RWPE2 (cell line): ENCODE data around the gene MYO7A.
A peak's percentile ranks its signal among the peaks of the same experiment; 100 is the strongest.

Experiments used
- ATAC-seq: fragments of 200-7000 bp; cut with Tn5 transposase; 3 replicates; pipeline ENCODE4 v1.9.1; 2021; ENCODE audit warnings: low read depth
- DNase-seq: peaks from one replicate; pipeline ENCODE4 v3.0.0-alpha.2; 2020; ENCODE audit warnings: low spot score
- H3K27ac ChIP-seq: fragments of 450-650 bp; 2 replicates; pipeline ENCODE4 v1.5.1; 2017; ENCODE audit warnings: mild to moderate bottlenecking; ENCODE audit not compliant: poor library complexity, severe bottlenecking
- H3K27me3 ChIP-seq: fragments of 250-450 bp; sonication (Bioruptor Pico); 2 replicates; pipeline ENCODE4 v1.5.1; 2021; ENCODE audit warnings: mild to moderate bottlenecking, moderate library complexity; ENCODE audit not compliant: insufficient read depth, poor library complexity, severe bottlenecking
- H3K36me3 ChIP-seq: fragments of 250-450 bp; sonication (Bioruptor Pico); 2 replicates; pipeline ENCODE4 v1.5.1; 2020; ENCODE audit warnings: low read depth, mild to moderate bottlenecking, moderate library complexity
- H3K4me1 ChIP-seq: fragments of 250-450 bp; sonication (Bioruptor Pico); 2 replicates; pipeline ENCODE4 v1.5.1; 2021; ENCODE audit warnings: mild to moderate bottlenecking, moderate library complexity; ENCODE audit not compliant: insufficient read depth, poor library complexity, severe bottlenecking
- H3K4me3 ChIP-seq: fragments of 250-450 bp; sonication (Bioruptor Pico); 2 replicates; pipeline ENCODE4 v1.5.1; 2021; ENCODE audit warnings: mild to moderate bottlenecking, moderate library complexity; ENCODE audit not compliant: severe bottlenecking
- H3K9me3 ChIP-seq: fragments of 250-450 bp; sonication (Bioruptor Pico); 2 replicates; pipeline ENCODE4 v1.5.1; 2021; ENCODE audit warnings: mild to moderate bottlenecking, moderate library complexity; ENCODE audit not compliant: severe bottlenecking
- CTCF ChIP-seq: fragments of 450-650 bp; IDR thresholded peaks from one replicate; pipeline ENCODE4 v1.5.1; 2017; ENCODE audit warnings: mild to moderate bottlenecking, moderate library complexity; ENCODE audit not compliant: poor library complexity, severe bottlenecking

MYO7A gene

DNA sequence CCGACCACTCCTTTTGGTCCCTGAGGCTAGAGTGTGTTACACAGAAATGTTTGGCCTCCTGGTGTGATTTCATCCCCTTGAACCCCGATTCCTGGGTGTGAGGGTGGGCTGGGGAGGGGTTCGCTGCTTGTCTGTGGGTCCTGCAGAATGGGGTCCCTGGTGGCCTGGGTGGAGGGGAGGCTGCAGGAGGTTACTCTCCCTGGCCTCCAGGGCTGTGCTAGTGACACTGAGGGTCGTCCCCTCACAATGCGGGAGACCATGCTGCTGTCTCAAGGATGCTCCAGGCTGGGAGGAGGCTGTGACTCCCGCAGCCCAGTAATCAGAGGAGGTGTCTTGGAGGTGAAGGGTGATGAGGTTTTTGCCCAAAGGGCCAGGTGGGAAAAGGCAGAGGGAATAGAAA is 42.4 kb upstream of the MYO7A start:
- H3K4me3 ChIP-seq, result no peak overlapping the region
- no peaks in the 10 kb centered on the region for H3K4me1 ChIP-seq
- no peaks in the 10 kb centered on the region for H3K27me3 ChIP-seq
- H3K9me3 ChIP-seq, result no peaks in the 10 kb centered on the region
- no peak for TF ChIP-seq CTCF
- ATAC-seq (no peak), DNase-seq (peak; percentile 19)
- H3K36me3 ChIP-seq, result no peaks in the 10 kb centered on the region
- no peak overlapping the region for H3K27ac ChIP-seq

- Histone ChIP-seq H3K36me3 (no peaks in the 10 kb centered on the region), H3K4me3 (no peak overlapping the region), H3K27ac (no peak overlapping the region), H3K27me3 (no peaks in the 10 kb centered on the region), H3K4me1 (no peaks in the 10 kb centered on the region), H3K9me3 (no peaks in the 10 kb centered on the region)
- no peak for ATAC-seq
- peak; percentile 51 for DNase-seq
- TF ChIP-seq CTCF, result no peak
Measured at GRCh38 chr11:77086521-77087472, 41.2 kb upstream of the MYO7A start.

DNA sequence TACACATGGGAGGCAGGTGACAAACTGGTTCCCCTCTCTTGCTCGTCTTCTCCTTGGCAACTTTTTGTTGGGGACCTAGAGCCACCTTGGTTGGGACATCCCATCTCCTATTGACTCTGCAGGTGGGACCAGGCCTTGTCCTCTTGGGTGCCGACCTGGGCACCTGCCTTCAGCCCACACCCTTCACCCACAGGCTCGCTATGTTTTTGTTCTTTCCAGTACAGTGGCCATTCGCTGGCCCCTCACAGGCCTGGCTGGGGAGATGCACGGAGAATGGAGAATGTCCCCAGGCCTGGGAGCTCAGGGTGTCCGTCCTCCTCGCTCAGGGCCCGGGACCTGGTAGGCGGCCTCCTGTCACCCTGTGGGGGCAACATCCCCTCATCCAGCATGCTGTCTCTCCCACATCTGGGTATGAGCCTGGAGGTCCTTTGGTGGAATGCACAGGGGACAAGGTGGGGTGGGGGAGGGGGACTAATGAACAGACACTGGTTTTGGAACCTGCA is 40.3 kb upstream of the MYO7A start:
- TF ChIP-seq CTCF, result no peak

DNA sequence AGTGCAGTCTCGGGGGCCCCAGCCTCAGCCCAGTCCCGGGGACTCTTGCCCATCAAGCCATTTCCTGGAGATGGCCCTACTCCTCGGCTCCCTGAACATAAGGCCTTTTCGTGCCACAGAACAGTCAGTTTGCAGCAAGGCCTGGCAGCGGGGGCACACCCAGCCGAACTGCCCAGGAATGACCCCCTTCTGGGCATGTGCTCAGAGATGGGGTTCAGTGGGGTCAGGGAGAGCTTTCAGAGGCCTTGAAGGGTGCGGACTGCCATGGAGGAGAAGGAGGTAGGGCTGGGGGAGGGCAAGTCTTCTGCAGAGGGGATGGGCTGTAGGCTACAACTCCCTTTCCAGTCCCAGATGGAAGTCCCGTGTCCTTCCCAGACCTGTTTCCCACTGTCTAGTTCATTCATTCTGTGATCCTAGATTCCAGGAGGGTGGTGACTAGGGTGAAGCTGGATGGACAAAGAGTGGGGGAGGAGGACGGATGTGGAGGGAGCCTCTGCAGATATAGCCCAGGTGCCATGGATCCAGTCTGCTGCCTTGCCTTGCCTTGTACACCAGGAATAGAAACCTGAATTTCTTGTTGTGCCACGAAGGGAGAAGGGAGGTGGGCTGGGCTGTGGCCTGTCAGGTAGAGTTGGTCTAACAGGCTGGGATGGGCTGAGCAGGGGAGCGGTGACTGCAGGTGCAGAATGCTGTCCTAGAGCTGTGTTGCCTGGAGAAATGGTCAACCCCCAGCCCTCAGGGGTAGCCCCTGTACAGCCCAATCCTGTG is 39.6 kb upstream of the MYO7A start:
- Histone ChIP-seq H3K27me3 (no peaks in the 10 kb centered on the region), H3K4me1 (no peaks in the 10 kb centered on the region), H3K27ac (no peak overlapping the region), H3K4me3 (no peak overlapping the region), H3K36me3 (no peaks in the 10 kb centered on the region), H3K9me3 (no peaks in the 10 kb centered on the region)
- peak; percentile 15 for DNase-seq
- ATAC-seq, result no peak
- TF ChIP-seq CTCF, result no peak

More for the DNA sequence above, 40.3 kb upstream of the MYO7A start:
- peak; percentile 38 for DNase-seq
- Histone ChIP-seq H3K4me1 (no peaks in the 10 kb centered on the region), H3K36me3 (no peaks in the 10 kb centered on the region), H3K27ac (no peak overlapping the region), H3K27me3 (no peaks in the 10 kb centered on the region), H3K4me3 (no peak overlapping the region), H3K9me3 (no peaks in the 10 kb centered on the region)
- no peak for ATAC-seq
